ENCODE results near the gene TFCP2. TPM values are rescaled to one million over a fixed set of nuclear protein-coding genes. Genes with fewer than 3 reads are reported as not detected.

TFCP2 gene
- total RNA-seq, 2 donors from 2014 or later = 44.1 to 47.2 TPM

- no peak overlapping the region for H3K9ac ChIP-seq (ENCODE audit: extremely low read depth, low read length, poor library complexity, severe bottlenecking)
- no peak for DNase-seq
- Mint-ChIP-seq H3K4me3 (peak overlapping the region; percentile 75), H3K27me3 (ENCODE audit: insufficient read depth) (no peaks in the 10 kb centered on the region), H3K9me3 (no peaks in the 10 kb centered on the region), H3K36me3 (ENCODE audit: low read depth) (peaks cover 8% of the 10 kb centered on the region), H3K4me1 (peaks cover 12% of the 10 kb centered on the region), H3K27ac (no peak overlapping the region)
- no peak for TF ChIP-seq CTCF (conservative IDR thresholded peaks at IDR 0.05)
- H3K4me1 ChIP-seq (ENCODE audit: control insufficient read depth, insufficient read depth, low read length) = peaks cover 4% of the 10 kb centered on the region
- WGBS, 2 experiments (ENCODE audit: insufficient coverage in 1 of 2, insufficient read length in 1 of 2) = 88% methylated on average over 1 to 4 of the region's 5 CpGs
- no peaks in the 10 kb centered on the region for H3K36me3 ChIP-seq (ENCODE audit: control insufficient read depth, insufficient read depth, low read length)
- no peaks in the 10 kb centered on the region for H3K9me3 ChIP-seq (ENCODE audit: control insufficient read depth, low read length)
- H3K27me3 ChIP-seq (ENCODE audit: control insufficient read depth, insufficient read depth, low read length, poor library complexity, severe bottlenecking) = no peaks in the 10 kb centered on the region
- peak overlapping the region; percentile 84 for H3K4me3 ChIP-seq (ENCODE audit: low read length)
- H3K27ac ChIP-seq (ENCODE audit: low read depth, low read length) = no peak overlapping the region
Measured at GRCh38 chr12:51219322-51219721, 46.4 kb upstream of the TFCP2 start.

- peak; percentile 34 for TF ChIP-seq CTCF (conservative IDR thresholded peaks at IDR 0.05)
- peak overlapping the region; percentile 94 for H3K27ac Mint-ChIP-seq
- no peaks in the 10 kb centered on the region for H3K9me3 Mint-ChIP-seq
- peaks cover 10% of the 10 kb centered on the region for H3K36me3 Mint-ChIP-seq (ENCODE audit: low read depth)
- Histone ChIP-seq H3K9me3 (ENCODE audit: control insufficient read depth, low read length) (no peaks in the 10 kb centered on the region), H3K4me1 (ENCODE audit: control insufficient read depth, insufficient read depth, low read length) (peaks cover 4% of the 10 kb centered on the region), H3K27me3 (ENCODE audit: control insufficient read depth, insufficient read depth, low read length, poor library complexity, severe bottlenecking) (no peaks in the 10 kb centered on the region), H3K4me3 (ENCODE audit: low read length) (peak overlapping the region; percentile 84), H3K9ac (ENCODE audit: extremely low read depth, low read length, poor library complexity, severe bottlenecking) (peak overlapping the region; percentile 80), H3K27ac (ENCODE audit: low read depth, low read length) (peak overlapping the region; percentile 38), H3K36me3 (ENCODE audit: control insufficient read depth, insufficient read depth, low read length) (no peaks in the 10 kb centered on the region)
- 35 to 42% methylated on average over 7 of the region's 10 CpGs for WGBS, 2 experiments (ENCODE audit: insufficient coverage in 1 of 2, insufficient read length in 1 of 2)
- H3K4me1 Mint-ChIP-seq = peaks cover 12% of the 10 kb centered on the region
- H3K4me3 Mint-ChIP-seq = peak overlapping the region; percentile 75
- peak; percentile 83 for DNase-seq
- no peaks in the 10 kb centered on the region for H3K27me3 Mint-ChIP-seq (ENCODE audit: insufficient read depth)
Measured at GRCh38 chr12:51218607-51219161, 45.7 kb upstream of the TFCP2 start.

GRCh38 chr12:51217968-51218606 is 45.2 kb upstream of the TFCP2 start, which contains the start of gene POU6F1:
Gene POU6F1, minus strand, starts transcription at chr12:51218062. Its CDS starts 11,226 bp downstream, at chr12:51206836.
- no peaks in the 10 kb centered on the region for H3K27me3 ChIP-seq (ENCODE audit: control insufficient read depth, insufficient read depth, low read length, poor library complexity, severe bottlenecking)
- H3K9me3 Mint-ChIP-seq = no peaks in the 10 kb centered on the region
- H3K4me3 Mint-ChIP-seq = peak within 1 kb of the TSS; percentile 75
- DNase-seq = peak; percentile 94
- H3K9me3 ChIP-seq (ENCODE audit: control insufficient read depth, low read length) = no peaks in the 10 kb centered on the region
- H3K4me3 ChIP-seq (ENCODE audit: low read length) = peak within 1 kb of the TSS; percentile 84
- peak within 1 kb of the TSS; percentile 90 for H3K27ac ChIP-seq (ENCODE audit: low read depth, low read length)
- peak; percentile 70 for TF ChIP-seq CTCF (conservative IDR thresholded peaks at IDR 0.05)
- H3K4me1 ChIP-seq (ENCODE audit: control insufficient read depth, insufficient read depth, low read length) = peaks cover 4% of the 10 kb centered on the region
- peak within 1 kb of the TSS; percentile 80 for H3K9ac ChIP-seq (ENCODE audit: extremely low read depth, low read length, poor library complexity, severe bottlenecking)
- peak within 1 kb of the TSS; percentile 94 for H3K27ac Mint-ChIP-seq
- 6 to 7% methylated on average over 14 to 34 of the region's 35 CpGs for WGBS, 2 experiments (ENCODE audit: insufficient coverage in 1 of 2, insufficient read length in 1 of 2)
- H3K27me3 Mint-ChIP-seq (ENCODE audit: insufficient read depth) = no peaks in the 10 kb centered on the region
- H3K36me3 Mint-ChIP-seq (ENCODE audit: low read depth) = peaks cover 7% of the 10 kb centered on the region
- no peaks in the 10 kb centered on the region for H3K36me3 ChIP-seq (ENCODE audit: control insufficient read depth, insufficient read depth, low read length)
- H3K4me1 Mint-ChIP-seq = peaks cover 12% of the 10 kb centered on the region

Data from endodermal cell (in vitro differentiated cells).